Left kidney (tissue), 8 donors: ENCODE data around the gene UPK3BL1. TPM values are rescaled to one million over a fixed set of nuclear protein-coding genes. Genes with fewer than 3 reads are reported as not detected.
A peak's percentile ranks its signal among the peaks of the same experiment; 100 is the strongest.
"Not testable (repeated sequence)": the region's sequence is repeated elsewhere in the genome, so short reads cannot be mapped to it uniquely, and the experiment has no call there.

Experiments used
- DNase-seq: peaks from one replicate; pipeline ENCODE4 v3.0.0-alpha.2; 2013
- long read RNA-seq, 8 donors: transcript quantifications; one replicate each; lab custom pipeline, GENCODE V29; 2026
- polyA plus RNA-seq: library from polyadenylated mRNA; unstranded; fragments of 120-200 nt; gene quantifications from one replicate; pipeline ENCODE4 v1.2.1, GENCODE V29; 2013; ENCODE audit not compliant: insufficient read length

The UPK3BL1 gene, protein sequence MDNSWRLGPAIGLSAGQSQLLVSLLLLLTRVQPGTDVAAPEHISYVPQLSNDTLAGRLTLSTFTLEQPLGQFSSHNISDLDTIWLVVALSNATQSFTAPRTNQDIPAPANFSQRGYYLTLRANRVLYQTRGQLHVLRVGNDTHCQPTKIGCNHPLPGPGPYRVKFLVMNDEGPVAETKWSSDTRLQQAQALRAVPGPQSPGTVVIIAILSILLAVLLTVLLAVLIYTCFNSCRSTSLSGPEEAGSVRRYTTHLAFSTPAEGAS
- polyA plus RNA-seq, result 23.5 TPM
- long read RNA-seq, donor 1, partial matches to known transcripts, result 0 of 2 reads
- long read RNA-seq, donor 1, other reads (novel, unspliced or antisense), result 0 of 2 reads
- long read RNA-seq, donor 2, transcript UPK3BL1-201 (6 exons, 1,342 nt), result major isoform, 8 of 8 reads
- long read RNA-seq, donor 2, partial matches to known transcripts, result 0 of 8 reads
- long read RNA-seq, donor 2, other reads (novel, unspliced or antisense), result 0 of 8 reads
- long read RNA-seq, donor 3, partial matches to known transcripts, result 0 of 3 reads
- long read RNA-seq, donor 3, other reads (novel, unspliced or antisense), result 0 of 3 reads
- long read RNA-seq, donor 4, result 0 reads
- long read RNA-seq, donor 5, transcript UPK3BL1-201 (6 exons, 1,342 nt), result major isoform, 11 of 11 reads
- long read RNA-seq, donor 5, partial matches to known transcripts, result 0 of 11 reads
- long read RNA-seq, donor 5, other reads (novel, unspliced or antisense), result 0 of 11 reads
- long read RNA-seq, donor 6, result 0 reads
- long read RNA-seq, donor 7, transcript UPK3BL1-201 (6 exons, 1,342 nt), result major isoform, 8 of 8 reads
- long read RNA-seq, donor 7, partial matches to known transcripts, result 0 of 8 reads
- long read RNA-seq, donor 7, other reads (novel, unspliced or antisense), result 0 of 8 reads
- long read RNA-seq, donor 8, partial matches to known transcripts, result 0 of 3 reads
- long read RNA-seq, donor 8, other reads (novel, unspliced or antisense), result 0 of 3 reads

DNA sequence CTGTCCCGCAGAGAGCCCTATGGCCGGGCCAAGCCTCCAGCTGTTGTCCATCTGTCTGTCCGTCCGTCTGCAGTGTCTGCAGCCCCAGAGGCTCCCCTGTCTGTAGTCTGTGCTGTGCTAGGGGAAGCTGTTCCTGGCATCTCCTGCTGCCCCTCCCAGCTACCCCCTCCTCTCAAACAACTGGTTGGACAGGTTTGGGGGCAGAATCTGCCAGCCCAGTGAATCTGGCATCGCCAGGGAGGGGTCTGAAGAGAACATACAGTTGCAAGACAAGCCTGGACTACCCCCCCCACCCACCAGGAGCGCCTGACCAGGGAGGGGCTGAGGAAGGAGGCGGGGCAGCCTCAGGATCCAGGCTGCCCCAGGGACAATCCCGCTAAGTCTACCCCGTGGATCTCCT is at the start of gene UPK3BL1:
UPK3BL1 (minus strand) TSS at position 101 of the 400 bp plus-strand sequence; CDS start at position 51, 50 bp downstream.
- DNase-seq, result not testable (repeated sequence)

DNA sequence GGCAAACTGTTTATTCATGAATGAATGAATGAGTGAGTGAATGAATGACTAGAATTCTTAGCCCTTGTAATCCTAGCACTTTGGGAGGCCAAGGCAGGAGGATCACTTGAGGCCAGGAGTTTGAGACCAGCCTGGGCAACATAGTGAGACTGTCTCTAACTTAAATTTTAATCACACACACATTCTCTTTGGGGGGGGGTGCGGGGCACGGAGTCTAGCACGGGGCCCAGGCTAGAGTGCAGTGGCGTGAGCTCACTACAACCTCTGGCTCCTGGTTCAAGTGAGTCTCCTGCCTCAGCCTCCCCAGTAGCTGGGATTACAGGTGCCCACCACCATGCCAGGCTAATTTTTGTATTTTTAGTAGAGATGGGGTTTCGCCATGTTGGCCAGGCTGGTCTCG is 48.0 kb upstream of the UPK3BL1 start:
- DNase-seq, result not testable (repeated sequence)

DNA sequence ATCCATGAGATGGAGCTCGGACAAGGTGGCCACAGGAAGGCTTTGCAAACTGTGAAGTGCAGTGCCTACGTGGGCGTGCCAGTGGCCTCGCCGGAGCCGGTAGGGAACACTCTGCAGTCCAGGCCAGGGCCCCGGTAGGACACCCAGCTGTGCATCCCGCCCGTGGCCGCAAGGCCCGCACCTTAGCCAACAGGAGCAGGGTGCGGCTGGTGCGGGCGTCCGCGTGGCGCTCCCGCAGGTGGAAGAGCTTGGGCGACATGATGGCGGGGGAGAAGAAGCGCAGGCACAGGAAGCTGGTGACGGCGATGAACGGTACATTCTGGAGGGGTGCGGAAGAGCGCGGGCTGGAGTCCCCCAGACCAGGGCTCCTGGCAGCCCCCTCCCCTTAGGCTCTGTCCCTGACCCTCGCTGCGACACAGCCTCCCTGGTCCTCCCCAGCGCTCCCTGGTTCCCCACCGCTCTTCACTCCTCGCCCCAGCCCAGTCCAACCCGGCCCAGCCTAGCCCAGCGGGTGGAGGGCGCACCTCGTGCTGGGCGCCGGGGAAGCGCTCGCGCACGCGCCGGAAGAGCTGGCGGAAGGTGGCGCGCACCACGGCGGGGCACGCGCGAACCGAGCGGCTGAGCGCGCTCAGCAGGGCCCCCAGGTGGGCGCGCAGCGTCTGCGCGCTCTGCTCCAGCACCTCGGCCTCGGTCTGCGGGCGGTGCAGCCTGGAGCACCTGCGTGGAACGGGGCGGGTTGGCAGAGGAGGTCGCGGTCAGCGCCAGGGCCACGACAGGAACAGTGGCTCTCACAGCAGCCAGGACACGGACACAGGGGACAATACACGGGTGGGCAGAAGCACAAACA is 47.1 kb upstream of the UPK3BL1 start:
- not testable (repeated sequence) for DNase-seq

DNA sequence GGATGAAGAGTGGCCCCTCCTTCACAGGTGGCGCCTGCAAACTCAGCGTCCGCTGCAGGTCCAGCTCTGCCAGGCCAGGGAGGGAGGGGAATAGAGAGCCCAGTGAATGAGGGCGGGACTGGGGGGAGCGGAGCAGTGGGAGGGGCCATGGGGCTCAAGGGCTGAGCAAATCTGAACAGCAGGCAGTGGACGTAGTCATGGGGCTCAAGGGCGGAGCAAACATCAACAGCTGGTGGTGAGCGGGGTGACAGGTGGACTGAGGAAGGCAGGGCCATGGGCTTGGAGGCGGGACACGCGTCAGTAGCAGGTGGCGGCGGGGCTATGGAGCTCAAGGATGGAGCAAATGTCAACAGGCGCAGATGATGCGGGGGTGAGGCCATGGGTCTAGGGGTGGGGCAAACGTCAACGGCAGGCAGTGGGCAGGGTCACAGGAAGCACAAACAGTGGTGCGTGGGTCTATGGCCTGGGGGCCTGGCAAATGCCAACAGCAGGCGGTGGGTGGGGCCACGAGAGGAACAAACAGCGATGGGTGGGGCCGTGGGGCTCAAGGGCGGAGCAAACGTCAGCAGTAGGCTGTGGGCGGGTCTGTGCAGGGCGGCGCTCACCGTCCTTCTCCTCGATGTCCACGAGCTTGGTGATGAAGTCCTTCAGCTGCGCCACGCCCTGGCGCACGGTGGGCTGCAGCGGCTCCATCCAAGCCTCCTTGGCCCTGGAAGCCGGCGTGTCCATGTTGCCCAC is 45.9 kb upstream of the UPK3BL1 start:
- DNase-seq, result not testable (repeated sequence)

DNA sequence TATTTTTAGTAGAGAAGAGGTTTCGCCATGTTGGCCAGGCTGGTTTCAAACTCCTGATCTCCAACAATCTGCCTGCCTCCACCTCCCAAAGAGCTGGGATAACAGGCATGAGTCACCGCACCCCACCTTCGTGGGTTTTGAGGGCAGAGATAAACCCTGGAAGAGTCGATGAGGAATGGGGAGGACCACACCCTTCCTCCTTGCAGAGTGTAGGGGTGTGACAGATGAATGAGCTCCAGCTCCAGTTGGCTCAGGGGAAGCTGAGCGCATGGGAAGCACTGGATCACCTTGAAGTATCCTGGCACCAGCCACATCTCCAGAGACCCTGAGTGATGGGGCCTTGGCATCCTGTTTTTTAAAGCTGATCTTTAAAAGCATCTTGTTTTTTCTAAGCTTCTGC is 40.0 kb upstream of the UPK3BL1 start:
- not testable (repeated sequence) for DNase-seq

DNA sequence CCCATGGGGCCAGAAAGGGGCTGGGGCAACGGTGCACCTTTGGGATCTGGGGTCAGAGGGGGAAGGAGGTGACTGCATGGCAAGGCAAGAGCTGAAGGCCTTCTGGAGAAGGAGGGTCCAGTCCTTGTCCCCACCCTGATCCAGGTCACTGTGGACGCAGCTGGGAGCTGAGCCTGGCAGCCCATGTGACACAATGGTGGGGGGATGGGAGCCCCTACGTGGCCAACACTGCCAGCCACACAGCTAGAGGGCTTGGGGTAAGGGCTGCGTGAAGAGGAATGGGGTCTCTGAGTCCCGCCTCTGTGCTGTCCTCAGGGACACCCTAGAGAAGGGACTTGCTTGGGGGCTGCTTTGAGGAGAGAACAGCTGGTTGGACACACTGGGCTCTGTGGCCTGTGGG is 38.2 kb upstream of the UPK3BL1 start:
- DNase-seq, result not testable (repeated sequence)

DNA sequence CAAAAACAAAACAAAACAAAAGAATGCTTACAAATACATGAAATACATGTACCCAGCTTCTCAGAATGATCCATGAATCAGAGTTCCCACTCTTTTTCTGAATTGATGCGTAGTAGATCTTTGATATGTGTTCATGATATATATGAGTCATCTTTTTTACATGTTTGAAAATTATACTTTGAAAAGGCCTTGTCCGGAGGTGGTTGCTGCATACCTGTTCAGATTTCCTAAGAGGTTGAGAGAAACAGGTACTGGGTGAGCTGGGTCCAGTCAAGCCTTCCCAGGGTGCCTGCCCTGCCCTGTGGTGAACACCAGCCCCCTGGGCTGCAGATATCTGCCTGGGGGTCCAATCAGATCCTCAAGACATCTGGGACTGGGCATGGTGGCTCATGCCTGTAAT is 33.0 kb upstream of the UPK3BL1 start:
- not testable (repeated sequence) for DNase-seq

DNA sequence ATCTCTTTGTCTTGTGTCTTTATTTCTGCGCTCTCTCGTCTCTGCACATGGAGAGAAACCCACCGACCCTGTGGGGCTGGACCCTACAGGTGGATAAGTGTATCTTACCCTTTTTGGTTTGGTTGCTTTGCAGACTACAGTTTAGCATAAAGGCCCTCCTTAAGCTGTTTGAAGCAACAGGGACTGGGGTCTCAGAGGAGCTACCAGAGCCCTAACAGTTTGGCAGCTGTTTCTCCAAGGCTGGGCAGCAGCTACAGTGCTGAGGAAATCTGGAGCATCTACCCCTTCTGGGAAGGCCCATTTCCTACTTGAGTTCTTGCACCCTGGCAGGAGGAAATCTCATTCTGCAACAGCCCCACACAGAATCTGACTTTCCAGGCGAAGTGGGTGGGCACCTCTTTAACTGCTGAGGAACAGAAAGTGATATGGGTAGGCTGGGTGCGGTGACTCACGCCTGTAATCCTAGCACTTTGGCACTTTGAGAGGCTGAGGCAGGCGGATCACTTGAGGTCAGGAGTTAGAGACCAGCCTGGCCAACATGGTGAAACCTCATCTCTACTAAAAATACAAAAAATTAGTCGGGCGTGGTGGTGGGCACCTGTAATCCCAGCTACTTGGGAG is 31.0 kb upstream of the UPK3BL1 start:
- not testable (repeated sequence) for DNase-seq

DNA sequence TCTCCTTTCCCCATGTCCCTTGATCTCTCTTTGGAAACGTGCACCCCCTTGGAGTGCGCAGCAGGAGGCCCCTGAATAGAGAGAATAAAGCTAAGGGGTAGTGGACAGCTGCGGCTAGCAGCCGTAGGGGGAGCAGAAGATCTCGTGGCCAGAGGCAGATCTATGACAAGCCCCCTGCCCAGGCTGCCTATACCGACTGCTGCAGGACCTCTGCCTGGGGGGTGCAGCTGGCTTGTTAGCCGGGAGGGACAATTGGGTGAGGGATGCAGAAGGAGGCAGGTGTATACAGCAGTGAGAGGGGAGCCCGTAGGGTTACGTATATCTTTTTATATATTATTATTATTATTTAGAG is 29.3 kb upstream of the UPK3BL1 start:
- DNase-seq, result not testable (repeated sequence)

DNA sequence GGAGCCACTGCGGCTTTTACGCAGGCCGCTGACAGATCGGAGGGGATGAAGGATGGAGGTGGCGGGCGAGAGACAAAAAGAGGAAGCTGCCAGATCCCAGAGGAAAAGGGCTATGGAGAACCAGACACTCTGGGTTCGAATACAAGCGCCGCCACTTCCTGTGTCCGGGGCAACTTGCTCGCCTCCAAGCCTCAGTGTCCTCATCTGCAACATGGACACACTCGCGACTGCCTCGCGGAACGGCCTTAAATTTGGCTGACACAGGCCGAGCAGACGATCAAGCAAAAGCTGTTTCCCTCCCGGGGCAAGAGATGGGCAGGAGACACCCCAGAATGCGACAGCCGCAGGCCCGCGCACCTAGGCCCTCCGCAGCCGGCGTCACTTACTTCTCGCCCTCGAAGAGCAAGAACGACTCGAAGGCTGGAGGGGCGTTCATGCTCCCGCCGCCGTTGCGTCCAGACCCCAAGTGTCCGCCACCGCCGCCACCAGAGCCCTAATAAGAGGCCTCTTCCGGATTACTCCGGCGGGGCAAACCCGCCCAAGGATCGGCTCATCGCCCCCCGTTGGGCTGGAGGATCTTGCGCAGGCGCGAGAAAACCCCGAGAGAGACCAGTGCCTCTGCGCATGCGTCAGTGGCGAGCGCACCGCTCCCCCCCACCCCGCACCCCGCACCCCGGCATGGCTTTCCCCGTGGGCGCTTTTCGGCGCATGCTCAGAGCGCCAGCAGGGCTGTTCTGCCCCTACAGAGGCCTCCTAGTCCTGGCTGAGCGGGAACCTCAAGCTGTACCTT is 28.8 kb upstream of the UPK3BL1 start, which contains the start of gene POLR2J2:
POLR2J2 (minus strand) TSS at position 498 of the 790 bp plus-strand sequence; CDS start at position 436, 62 bp downstream.
- DNase-seq, result peak; percentile 54

DNA sequence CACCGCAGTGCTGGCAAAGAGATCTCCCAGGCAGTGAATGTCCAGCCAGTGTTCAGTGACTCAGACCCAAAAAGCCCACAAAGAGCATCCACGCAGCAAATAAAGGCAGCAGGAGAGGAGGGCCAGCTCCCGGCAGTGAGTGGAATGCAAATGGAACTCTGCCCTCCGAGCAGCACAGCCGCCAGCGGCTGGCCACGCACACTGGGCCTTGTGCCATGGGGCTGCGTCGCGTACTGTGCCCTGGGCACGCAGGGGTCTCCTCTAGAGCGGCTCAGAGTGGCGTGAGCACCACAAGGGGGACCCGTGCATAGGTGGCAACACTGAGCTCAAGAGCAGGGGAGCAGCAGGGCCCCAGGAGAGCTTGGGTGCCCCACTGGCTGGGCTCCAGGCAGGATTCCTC is 24.9 kb upstream of the UPK3BL1 start:
- DNase-seq, result not testable (repeated sequence)

DNA sequence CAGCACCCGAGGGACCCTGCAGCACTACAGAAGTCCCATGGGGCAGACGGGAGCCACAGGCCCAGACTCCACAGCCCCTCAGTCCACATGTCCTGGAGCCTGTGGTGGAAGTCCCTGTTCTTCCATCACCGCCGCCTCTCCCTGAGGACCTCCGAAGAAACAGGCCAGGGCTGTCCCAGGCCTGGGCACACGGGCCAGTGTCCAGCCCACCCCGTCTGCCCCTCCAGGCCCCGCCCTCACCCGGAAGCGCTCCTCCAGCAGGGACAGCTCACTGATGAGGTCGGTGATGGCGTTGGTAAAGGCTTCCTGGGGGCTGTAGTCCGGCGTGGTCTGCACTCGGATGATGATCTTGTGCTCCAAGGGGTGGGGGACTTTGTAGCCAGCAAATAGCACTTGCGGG is 24.3 kb upstream of the UPK3BL1 start:
- not testable (repeated sequence) for DNase-seq

DNA sequence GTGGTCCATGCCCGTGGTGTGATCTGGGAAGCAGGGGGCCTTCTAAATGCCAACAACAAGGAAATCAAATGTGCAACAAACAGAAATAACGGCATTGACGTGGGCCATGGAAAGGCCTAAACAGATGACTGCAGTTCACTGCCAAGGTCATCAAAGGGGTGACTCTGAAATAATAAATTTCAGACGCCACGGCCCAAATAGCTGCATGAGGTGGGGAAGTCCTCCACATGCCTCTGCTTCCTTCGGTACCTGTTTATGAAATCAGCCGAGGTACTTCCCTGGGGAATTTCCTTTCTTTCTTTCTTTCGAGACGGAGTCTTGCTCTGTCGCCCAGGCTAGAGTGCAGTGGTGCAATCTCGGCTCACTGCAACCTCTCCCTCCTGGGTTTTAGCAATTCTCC is 22.2 kb upstream of the UPK3BL1 start:
- not testable (repeated sequence) for DNase-seq

DNA sequence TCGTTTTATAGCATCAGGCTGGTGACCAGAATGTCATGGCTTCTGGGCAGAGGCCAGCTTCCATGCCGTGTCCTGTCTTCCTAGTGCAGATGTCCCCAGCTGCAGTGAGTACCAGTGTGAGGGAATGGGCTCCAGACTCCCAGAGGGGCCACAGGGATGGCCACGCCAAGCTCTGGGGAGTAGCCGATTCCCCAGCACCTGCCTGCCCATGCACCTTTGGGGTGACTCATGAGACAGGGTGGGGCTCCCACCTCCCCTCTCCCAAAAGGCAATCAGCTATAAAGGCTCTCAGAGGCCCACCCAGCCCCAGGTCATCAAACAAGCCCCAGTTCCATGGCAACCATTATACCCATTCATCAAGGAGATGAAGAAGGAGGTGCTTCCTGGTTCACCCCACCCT is 7.3 kb upstream of the UPK3BL1 start, which contains the start of gene SPDYE2B:
SPDYE2B (plus strand) TSS at position 396 of the 400 bp plus-strand sequence. CDS start 2,030 bp downstream, outside the sequence.
- DNase-seq, result not testable (repeated sequence)

DNA sequence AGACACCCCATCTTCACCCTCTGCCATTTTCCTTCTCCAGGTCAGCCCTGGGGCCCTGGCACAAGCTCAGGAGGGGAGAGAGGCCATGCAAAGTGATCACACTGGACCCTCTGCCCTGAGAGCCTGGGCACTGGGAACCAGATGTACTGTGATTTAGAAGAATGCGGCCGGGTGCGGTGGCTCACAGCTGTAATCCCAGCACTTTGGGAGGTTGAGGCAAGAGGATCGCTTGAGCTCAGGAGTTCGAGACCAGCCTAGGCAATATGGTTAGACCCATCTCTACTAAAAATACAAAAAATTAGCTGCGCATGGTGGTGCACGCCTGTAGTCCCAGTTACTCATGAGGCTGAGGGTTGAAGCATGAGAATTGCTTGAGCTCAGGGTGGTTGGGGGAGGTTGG is 5.2 kb upstream of the UPK3BL1 start:
- not testable (repeated sequence) for DNase-seq

DNA sequence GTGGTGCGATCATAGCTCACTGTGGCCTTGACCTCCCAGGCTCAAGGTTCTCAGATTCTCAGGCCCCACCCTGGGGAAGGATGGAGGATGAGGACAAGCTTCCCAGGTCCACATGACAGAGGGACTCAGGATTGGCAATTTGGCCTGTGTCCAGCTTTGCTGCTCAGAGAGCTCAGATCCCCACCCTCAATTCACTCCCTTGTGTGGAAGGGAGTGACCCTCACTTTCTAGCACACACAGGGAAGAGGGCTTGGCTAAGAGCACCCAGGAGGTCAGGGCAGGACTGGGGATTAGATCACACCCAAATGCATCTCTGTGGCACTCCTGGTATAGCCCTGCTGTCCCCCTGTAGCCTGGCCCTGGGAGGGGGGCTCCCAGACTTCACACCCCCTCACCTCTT is 813 bp upstream of the UPK3BL1 start:
- DNase-seq, result not testable (repeated sequence)

DNA sequence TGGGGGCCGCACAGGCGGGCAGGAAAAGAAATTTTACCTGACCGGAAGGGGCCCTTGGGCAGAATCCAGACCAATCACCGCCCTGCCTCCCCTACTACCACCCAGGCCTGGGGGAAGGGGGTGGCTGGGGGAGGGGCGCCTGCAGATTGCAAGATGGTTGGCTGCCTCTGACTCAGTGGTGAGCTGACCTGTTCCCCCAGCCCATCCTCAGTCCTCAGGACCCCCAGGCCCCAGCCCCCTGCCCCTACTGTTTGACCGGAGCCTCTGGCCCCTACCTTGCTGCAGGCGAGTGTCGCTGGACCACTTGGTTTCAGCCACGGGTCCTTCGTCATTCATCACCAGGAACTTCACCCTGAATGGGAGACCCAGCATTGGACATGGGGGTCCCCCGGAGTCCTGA is 3.7 kb downstream of the UPK3BL1 start:
- not testable (repeated sequence) for DNase-seq

DNA sequence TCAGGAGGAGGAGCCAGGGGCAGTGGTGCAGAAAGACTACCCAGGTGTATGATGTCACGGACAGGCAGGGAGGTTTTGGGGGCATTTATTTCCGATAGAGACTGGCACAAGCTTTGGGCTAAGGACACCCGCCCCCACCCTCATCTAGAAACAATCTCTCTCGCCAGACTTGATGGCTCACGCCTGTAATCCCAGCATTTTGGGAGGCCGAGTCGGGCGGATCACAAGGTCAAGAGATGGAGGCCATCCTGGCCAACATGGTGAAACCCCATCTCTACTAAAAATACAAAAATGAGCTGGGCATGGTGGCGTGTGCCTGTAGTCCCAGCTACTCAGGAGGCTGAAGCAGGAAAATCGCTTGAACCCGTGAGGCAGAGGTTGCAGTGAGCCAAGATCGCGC is 5.6 kb downstream of the UPK3BL1 start:
- not testable (repeated sequence) for DNase-seq

DNA sequence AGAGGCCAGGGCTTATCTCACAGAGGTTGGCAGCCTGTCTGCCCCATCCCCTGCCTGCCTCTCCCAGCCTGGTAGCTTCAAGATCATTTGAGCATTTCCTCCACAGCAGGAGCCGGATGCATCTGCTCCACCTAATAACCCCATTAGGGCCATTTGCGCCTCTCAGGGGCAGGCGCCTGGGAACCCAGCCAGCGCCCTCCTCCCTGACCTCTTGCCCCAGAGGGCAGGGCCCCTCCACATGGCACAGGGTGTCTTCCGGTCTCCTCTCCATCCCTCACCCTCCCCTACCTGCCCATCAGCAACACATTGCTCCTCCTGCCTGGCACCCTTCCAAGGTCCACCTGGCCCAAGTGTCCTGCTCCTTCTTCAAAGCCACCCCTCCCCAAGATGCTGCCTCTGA is 7.2 kb downstream of the UPK3BL1 start:
- not testable (repeated sequence) for DNase-seq
